ENCODE results near the gene MARK1. TPM values are rescaled to one million over a fixed set of nuclear protein-coding genes. Genes with fewer than 3 reads are reported as not detected.

Gene MARK1
- total RNA-seq, 3 donors from 2014 or later: 1.4 to 11.2 (median 1.8) TPM

DNA sequence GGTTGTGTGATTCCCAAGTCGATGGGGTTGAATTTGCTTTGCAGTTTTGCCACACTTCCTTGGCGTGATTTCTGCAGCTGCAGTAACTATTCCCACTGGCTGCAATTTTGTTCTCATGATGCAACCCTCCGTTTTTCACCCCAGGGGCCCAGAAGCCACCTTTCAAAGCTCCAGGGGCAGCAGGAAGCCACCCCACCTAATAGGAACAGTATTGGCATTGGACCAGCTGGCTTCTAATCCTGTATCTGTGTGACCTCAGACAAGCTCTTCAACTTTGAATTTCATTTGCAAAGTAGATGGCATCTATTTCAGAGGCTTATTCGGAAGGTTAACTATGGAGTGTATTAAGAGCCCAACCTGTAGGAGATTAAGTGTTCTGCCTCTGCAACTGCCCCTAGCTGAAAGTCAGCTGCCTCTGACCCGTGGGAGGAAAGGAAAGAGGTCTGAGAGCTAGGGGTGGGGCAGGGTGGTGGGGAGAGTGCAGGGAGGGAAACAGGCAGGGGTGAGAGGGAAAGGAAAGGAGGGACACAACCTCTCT lies 174.9 kb downstream of the MARK1 start:
- H3K9me3 ChIP-seq: no peaks in the 10 kb centered on the region
- no peak for TF ChIP-seq CTCF (IDR thresholded peaks at IDR 0.05)
- no peaks in the 10 kb centered on the region for H3K36me3 ChIP-seq (ENCODE audit: low read depth)
- intact Hi-C loops (cut with DNase I, micrococcal nuclease): no loop called here
- no peak for DNase-seq
- no peak overlapping the region for H3K4me3 ChIP-seq
- no peak for ATAC-seq
- no peaks in the 10 kb centered on the region for H3K4me1 ChIP-seq (ENCODE audit: low read depth)

GRCh38 chr1:220703305-220703704 lies 175.4 kb downstream of the MARK1 start:
- TF ChIP-seq CTCF (IDR thresholded peaks at IDR 0.05): no peak
- no peak for ATAC-seq
- H3K4me1 ChIP-seq (ENCODE audit: low read depth): no peaks in the 10 kb centered on the region

GRCh38 chr1:220705782-220706181 lies 177.8 kb downstream of the MARK1 start:
- no peak for TF ChIP-seq CTCF (IDR thresholded peaks at IDR 0.05)
- Histone ChIP-seq H3K9me3 (no peaks in the 10 kb centered on the region), H3K4me3 (no peak overlapping the region), H3K36me3 (ENCODE audit: low read depth) (no peaks in the 10 kb centered on the region), H3K4me1 (ENCODE audit: low read depth) (peaks cover 9% of the 10 kb centered on the region)
- intact Hi-C loops (cut with DNase I, micrococcal nuclease): no loop called here
- ATAC-seq (no peak), DNase-seq (no peak)

More at GRCh38 chr1:220703305-220703704, 175.4 kb downstream of the MARK1 start:
- intact Hi-C loops (cut with DNase I, micrococcal nuclease): no loop called here
- no peak overlapping the region for H3K4me3 ChIP-seq
- DNase-seq: no peak
- no peaks in the 10 kb centered on the region for H3K9me3 ChIP-seq
- no peaks in the 10 kb centered on the region for H3K36me3 ChIP-seq (ENCODE audit: low read depth)

DNA sequence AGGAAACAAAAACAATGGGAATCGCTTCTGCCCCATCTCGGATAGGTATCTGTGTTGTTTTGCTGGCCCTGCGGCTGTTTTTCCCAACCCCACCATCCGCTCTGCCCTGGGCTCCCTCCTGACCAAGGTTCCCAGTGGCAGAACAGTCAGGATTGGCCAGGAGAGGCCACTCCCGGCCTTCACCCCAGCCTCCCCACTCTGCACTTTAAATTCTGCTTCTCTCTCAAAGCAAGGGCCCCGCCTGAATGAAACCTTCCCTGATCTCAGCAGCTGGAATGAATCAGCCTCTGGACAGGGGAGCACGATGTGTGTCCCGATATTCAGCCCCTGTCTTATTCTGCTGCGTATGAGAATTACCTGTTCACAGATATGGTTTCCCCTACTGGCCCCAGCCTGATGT lies 178.5 kb downstream of the MARK1 start:
- no peak for TF ChIP-seq CTCF (IDR thresholded peaks at IDR 0.05)
- intact Hi-C loops (cut with DNase I, micrococcal nuclease): no loop called here
- no peak for ATAC-seq
- Histone ChIP-seq H3K4me1 (ENCODE audit: low read depth) (peaks cover 9% of the 10 kb centered on the region), H3K4me3 (no peak overlapping the region), H3K9me3 (no peaks in the 10 kb centered on the region), H3K36me3 (ENCODE audit: low read depth) (no peaks in the 10 kb centered on the region)
- no peak for DNase-seq

GRCh38 chr1:220707160-220707559 lies 179.2 kb downstream of the MARK1 start:
- no peak for TF ChIP-seq CTCF (IDR thresholded peaks at IDR 0.05)
- ATAC-seq (no peak), DNase-seq (no peak)
- Histone ChIP-seq H3K4me1 (ENCODE audit: low read depth) (peaks cover 9% of the 10 kb centered on the region), H3K36me3 (ENCODE audit: low read depth) (no peaks in the 10 kb centered on the region), H3K9me3 (no peaks in the 10 kb centered on the region), H3K4me3 (no peak overlapping the region)
- intact Hi-C loops (cut with DNase I, micrococcal nuclease): no loop called here

DNA sequence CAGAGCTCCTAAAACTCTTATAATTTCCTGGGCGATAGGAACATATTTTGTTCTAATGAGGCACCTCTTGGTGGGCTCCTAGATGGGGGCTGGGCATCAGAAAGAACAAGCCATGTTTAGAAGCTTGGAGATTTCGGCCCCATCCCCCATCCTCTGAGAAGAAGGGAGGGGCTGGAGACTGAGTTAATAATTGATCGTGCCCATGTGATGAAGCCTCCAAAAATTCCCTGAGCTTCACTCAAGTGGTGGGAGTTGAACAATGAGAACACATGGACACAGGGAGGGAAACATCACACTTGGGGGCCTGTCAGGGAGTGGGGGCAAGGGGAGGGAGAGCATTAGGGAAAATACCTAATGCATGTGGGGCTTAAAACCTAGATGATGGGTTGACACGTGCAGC lies 180.3 kb downstream of the MARK1 start:
- no peaks in the 10 kb centered on the region for H3K36me3 ChIP-seq (ENCODE audit: low read depth)
- intact Hi-C loops (cut with DNase I, micrococcal nuclease): no loop called here
- ATAC-seq (no peak), DNase-seq (no peak)
- no peak overlapping the region for H3K4me3 ChIP-seq
- no peaks in the 10 kb centered on the region for H3K9me3 ChIP-seq
- TF ChIP-seq CTCF (IDR thresholded peaks at IDR 0.05): no peak
- H3K4me1 ChIP-seq (ENCODE audit: low read depth): peaks cover 9% of the 10 kb centered on the region
